ENCODE data around the gene ANKRD17.

ANKRD17 gene

DNA sequence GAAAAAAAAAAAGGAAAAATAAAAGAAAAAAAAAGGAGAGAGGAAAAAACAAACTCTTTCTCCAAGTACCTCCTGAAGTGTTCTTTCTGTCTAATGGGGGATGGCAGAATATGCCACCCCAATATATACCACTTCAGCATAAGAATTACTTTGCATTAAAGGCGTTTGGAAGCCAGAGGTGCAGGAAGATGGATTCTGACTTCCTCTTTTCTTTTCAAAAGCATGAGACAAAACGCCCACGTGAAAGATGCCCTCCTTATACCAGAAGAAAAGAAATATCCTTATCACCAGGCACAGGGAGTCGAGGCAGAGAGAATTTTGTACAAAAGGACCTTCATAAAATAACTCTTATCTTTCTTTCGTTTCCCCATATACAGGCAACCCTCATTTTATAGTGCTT lies 230.0 kb downstream of the ANKRD17 start:
- no peak for DNase-seq (ENCODE audit: low spot score in 2 of 2)
- Mint-ChIP-seq H3K27ac (no peak overlapping the region), H3K4me1 (no peaks in the 10 kb centered on the region), H3K4me3 (no peak overlapping the region), H3K36me3 (no peaks in the 10 kb centered on the region), H3K9me3 (no peaks in the 10 kb centered on the region)
- ATAC-seq = no peak

Measured in stimulated activated effector memory CD8-positive, alpha-beta T cell treated with anti-CD3 and anti-CD28 coated beads, Interleukin-12 subunit alpha, Interleukin-12 subunit beta, amount 100 ng/mL, for 72 hours (primary cell).